ENCODE measurements around the gene ASMT.

Gene ASMT

DNA sequence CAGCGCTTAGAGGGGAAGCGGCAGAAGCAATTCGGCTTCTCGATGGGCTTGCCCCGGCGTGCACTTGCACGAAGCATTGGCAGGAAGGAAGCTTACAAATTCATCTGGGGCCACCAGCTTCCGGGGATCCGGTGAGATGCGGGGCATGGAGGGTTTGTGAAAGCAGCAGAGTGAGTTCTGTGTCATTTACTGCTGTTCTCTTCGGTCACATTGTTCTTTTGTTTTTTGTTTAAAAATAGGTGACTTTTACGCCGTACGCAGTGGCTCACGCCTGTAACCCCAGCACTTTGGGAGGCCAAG, 47.0 kb downstream of the ASMT start:
- no peaks in the 10 kb centered on the region for H3K36me3 ChIP-seq (ENCODE audit: low read length)
- no peaks in the 10 kb centered on the region for H4K20me1 ChIP-seq (ENCODE audit: low read depth, low read length)
- H3K4me3 ChIP-seq (ENCODE audit: insufficient read depth, low read length, poor library complexity, severe bottlenecking) = peak overlapping the region; percentile 68
- H3K9me3 ChIP-seq (ENCODE audit: insufficient read depth, low read length) = no peaks in the 10 kb centered on the region
- H3K9ac ChIP-seq (ENCODE audit: low read length) = peak overlapping the region; percentile 56
- TF ChIP-seq, protein P1, sequence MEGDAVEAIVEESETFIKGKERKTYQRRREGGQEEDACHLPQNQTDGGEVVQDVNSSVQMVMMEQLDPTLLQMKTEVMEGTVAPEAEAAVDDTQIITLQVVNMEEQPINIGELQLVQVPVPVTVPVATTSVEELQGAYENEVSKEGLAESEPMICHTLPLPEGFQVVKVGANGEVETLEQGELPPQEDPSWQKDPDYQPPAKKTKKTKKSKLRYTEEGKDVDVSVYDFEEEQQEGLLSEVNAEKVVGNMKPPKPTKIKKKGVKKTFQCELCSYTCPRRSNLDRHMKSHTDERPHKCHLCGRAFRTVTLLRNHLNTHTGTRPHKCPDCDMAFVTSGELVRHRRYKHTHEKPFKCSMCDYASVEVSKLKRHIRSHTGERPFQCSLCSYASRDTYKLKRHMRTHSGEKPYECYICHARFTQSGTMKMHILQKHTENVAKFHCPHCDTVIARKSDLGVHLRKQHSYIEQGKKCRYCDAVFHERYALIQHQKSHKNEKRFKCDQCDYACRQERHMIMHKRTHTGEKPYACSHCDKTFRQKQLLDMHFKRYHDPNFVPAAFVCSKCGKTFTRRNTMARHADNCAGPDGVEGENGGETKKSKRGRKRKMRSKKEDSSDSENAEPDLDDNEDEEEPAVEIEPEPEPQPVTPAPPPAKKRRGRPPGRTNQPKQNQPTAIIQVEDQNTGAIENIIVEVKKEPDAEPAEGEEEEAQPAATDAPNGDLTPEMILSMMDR (IDR thresholded peaks at IDR 0.05; ENCODE audit: insufficient read depth, low read length, poor library complexity, severe bottlenecking) = no peak
- no peak for TF ChIP-seq EZH2phosphoT487 (conservative IDR thresholded peaks at IDR 0.05; ENCODE audit: low read length)
- no peaks in the 10 kb centered on the region for H3F3A ChIP-seq (ENCODE audit: insufficient read depth)
- peak overlapping the region; percentile 86 for H2AFZ ChIP-seq (ENCODE audit: low read depth, low read length, severe bottlenecking)
- H3K4me2 ChIP-seq (ENCODE audit: low read depth, low read length, poor library complexity, severe bottlenecking) = peak overlapping the region; percentile 50
- peak overlapping the region; percentile 81 for H3K27ac ChIP-seq (ENCODE audit: low read depth, low read length)
- H3K27me3 ChIP-seq (ENCODE audit: low read length) = no peaks in the 10 kb centered on the region
- H3K79me2 ChIP-seq (ENCODE audit: insufficient read depth, low read length) = peaks cover 4% of the 10 kb centered on the region; the same call in 1 of the 2 replicates
- no peaks in the 10 kb centered on the region for H3K9me2 ChIP-seq (replicated peaks; ENCODE audit: insufficient read depth, low read length)

- H3K79me2 ChIP-seq (ENCODE audit: insufficient read depth, low read length) = peaks cover 4% of the 10 kb centered on the region; the same call in 1 of the 2 replicates
- TF ChIP-seq, protein P1 (IDR thresholded peaks at IDR 0.05; ENCODE audit: insufficient read depth, low read length, poor library complexity, severe bottlenecking) = no peak
- TF ChIP-seq EZH2phosphoT487 (conservative IDR thresholded peaks at IDR 0.05; ENCODE audit: low read length) = no peak
- H3K9me3 ChIP-seq (ENCODE audit: insufficient read depth, low read length) = no peaks in the 10 kb centered on the region
- H3K27ac ChIP-seq (ENCODE audit: low read depth, low read length) = no peak overlapping the region
- no peak overlapping the region for H3K9ac ChIP-seq (ENCODE audit: low read length)
- H3K4me3 ChIP-seq (ENCODE audit: insufficient read depth, low read length, poor library complexity, severe bottlenecking) = no peak overlapping the region
- H3K9me2 ChIP-seq (replicated peaks; ENCODE audit: insufficient read depth, low read length) = no peaks in the 10 kb centered on the region
- no peaks in the 10 kb centered on the region for H3K27me3 ChIP-seq (ENCODE audit: low read length)
- H3K4me2 ChIP-seq (ENCODE audit: low read depth, low read length, poor library complexity, severe bottlenecking) = no peak overlapping the region
- no peaks in the 10 kb centered on the region for H4K20me1 ChIP-seq (ENCODE audit: low read depth, low read length)
- no peak overlapping the region for H2AFZ ChIP-seq (ENCODE audit: low read depth, low read length, severe bottlenecking)
- H3F3A ChIP-seq (ENCODE audit: insufficient read depth) = no peaks in the 10 kb centered on the region
- no peaks in the 10 kb centered on the region for H3K36me3 ChIP-seq (ENCODE audit: low read length)
These were observed 52.7 kb downstream of the ASMT start for GRCh38 chrX:1667566-1667965.

DNA sequence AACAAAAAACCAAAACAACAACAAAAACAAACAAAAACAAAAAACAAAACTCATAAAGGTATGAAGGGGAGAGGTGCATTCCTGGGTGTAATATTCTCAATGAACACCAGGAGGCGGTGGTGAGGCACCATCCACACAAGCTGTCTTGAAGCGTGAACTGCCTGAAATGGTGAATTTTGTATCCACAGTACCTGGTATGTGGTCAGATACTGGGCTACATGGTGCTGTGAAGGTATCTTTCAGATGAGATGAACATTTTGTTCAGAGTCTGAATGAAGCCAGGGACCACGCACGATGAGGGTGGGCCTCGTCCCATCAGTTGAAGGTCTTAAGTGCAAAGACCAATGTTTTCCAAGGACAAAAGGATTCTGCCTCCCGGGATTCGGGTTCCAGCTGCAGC, 58.5 kb downstream of the ASMT start:
- Histone ChIP-seq H3K4me3 (ENCODE audit: insufficient read depth, low read length, poor library complexity, severe bottlenecking) (no peak overlapping the region), H3F3A (ENCODE audit: insufficient read depth) (no peaks in the 10 kb centered on the region), H3K27me3 (ENCODE audit: low read length) (no peaks in the 10 kb centered on the region), H2AFZ (ENCODE audit: low read depth, low read length, severe bottlenecking) (no peak overlapping the region), H3K27ac (ENCODE audit: low read depth, low read length) (no peak overlapping the region), H4K20me1 (ENCODE audit: low read depth, low read length) (no peaks in the 10 kb centered on the region), H3K79me2 (ENCODE audit: insufficient read depth, low read length) (no peaks in the 10 kb centered on the region), H3K4me2 (ENCODE audit: low read depth, low read length, poor library complexity, severe bottlenecking) (no peak overlapping the region), H3K36me3 (ENCODE audit: low read length) (no peaks in the 10 kb centered on the region), H3K9me3 (ENCODE audit: insufficient read depth, low read length) (no peaks in the 10 kb centered on the region), H3K9me2 (replicated peaks; ENCODE audit: insufficient read depth, low read length) (no peaks in the 10 kb centered on the region), H3K9ac (ENCODE audit: low read length) (no peak overlapping the region)
- TF ChIP-seq EZH2phosphoT487 (conservative IDR thresholded peaks at IDR 0.05; ENCODE audit: low read length) = no peak
- TF ChIP-seq, protein P1 (IDR thresholded peaks at IDR 0.05; ENCODE audit: insufficient read depth, low read length, poor library complexity, severe bottlenecking) = peak; percentile 22

DNA sequence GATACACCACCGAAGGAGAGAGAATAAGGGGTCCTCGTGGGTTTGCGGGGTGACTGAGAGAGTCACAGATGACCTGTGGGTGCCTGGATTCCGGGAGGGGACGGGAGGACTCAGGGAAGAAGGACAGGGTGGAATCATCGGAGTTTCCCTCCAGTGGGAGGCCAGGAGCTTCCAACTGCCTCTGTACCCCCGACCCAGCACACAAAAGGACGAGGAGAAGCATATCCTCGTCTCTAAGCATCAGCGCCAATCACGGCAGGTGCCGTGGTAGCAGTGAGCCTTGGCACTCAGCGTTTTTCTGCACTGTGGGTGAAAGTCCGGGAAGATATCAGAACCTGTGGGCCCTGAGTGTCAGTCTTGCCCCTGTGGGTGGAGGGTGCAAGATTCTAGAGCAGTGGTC, 62.0 kb downstream of the ASMT start:
- Histone ChIP-seq H3F3A (ENCODE audit: insufficient read depth) (no peaks in the 10 kb centered on the region), H3K9me3 (ENCODE audit: insufficient read depth, low read length) (no peaks in the 10 kb centered on the region), H3K4me2 (ENCODE audit: low read depth, low read length, poor library complexity, severe bottlenecking) (no peak overlapping the region), H3K9ac (ENCODE audit: low read length) (no peak overlapping the region), H3K9me2 (replicated peaks; ENCODE audit: insufficient read depth, low read length) (no peaks in the 10 kb centered on the region), H4K20me1 (ENCODE audit: low read depth, low read length) (no peaks in the 10 kb centered on the region), H3K27me3 (ENCODE audit: low read length) (no peaks in the 10 kb centered on the region), H3K36me3 (ENCODE audit: low read length) (no peaks in the 10 kb centered on the region), H3K79me2 (ENCODE audit: insufficient read depth, low read length) (no peaks in the 10 kb centered on the region), H2AFZ (ENCODE audit: low read depth, low read length, severe bottlenecking) (no peak overlapping the region), H3K27ac (ENCODE audit: low read depth, low read length) (no peak overlapping the region), H3K4me3 (ENCODE audit: insufficient read depth, low read length, poor library complexity, severe bottlenecking) (no peak overlapping the region)
- TF ChIP-seq EZH2phosphoT487 (conservative IDR thresholded peaks at IDR 0.05; ENCODE audit: low read length) = no peak
- TF ChIP-seq, protein P1 (IDR thresholded peaks at IDR 0.05; ENCODE audit: insufficient read depth, low read length, poor library complexity, severe bottlenecking) = no peak
